Measurements from ENCODE around the gene CDC20. TPM values are rescaled to one million over a fixed set of nuclear protein-coding genes. Genes with fewer than 3 reads are reported as not detected.

CDC20 gene
- total and polyA plus RNA-seq, 2 experiments from 2014 or later = 207 to 252 TPM

DNA sequence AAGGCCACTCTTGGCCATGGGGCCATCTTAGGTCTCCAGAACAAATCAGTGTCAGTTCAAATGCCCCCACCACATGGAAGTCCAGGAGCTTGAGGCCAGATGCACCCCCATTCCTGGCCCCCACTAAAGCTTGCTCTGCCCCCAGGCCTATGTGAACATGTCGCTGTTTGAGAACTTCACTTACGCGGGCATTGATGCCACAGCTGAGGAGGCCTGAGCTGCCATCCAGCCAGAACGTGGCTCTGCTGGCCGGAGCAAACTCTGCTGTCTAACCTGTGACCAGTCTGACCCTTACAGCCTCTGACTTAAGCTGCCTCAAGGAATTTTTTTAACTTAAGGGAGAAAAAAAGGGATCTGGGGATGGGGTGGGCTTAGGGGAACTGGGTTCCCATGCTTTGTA lies 36.3 kb upstream of the CDC20 start (continued):
- TF ChIP-seq REST (IDR thresholded peaks at IDR 0.05; ENCODE audit: unreplicated experiment) = no peak
- no peak for TF ChIP-seq POLR2AphosphoS5 (IDR thresholded peaks at IDR 0.05; ENCODE audit: low read depth)
- no peak for TF ChIP-seq CREB1 (CRISPR knock-in tag; IDR thresholded peaks at IDR 0.05; ENCODE audit: low read depth)
- no peak for TF ChIP-seq ZNF331 (CRISPR knock-in tag; IDR thresholded peaks at IDR 0.05; ENCODE audit: low read depth)
- no peak for TF ChIP-seq ETS1 (IDR thresholded peaks at IDR 0.05)
- TF ChIP-seq, protein P1, sequence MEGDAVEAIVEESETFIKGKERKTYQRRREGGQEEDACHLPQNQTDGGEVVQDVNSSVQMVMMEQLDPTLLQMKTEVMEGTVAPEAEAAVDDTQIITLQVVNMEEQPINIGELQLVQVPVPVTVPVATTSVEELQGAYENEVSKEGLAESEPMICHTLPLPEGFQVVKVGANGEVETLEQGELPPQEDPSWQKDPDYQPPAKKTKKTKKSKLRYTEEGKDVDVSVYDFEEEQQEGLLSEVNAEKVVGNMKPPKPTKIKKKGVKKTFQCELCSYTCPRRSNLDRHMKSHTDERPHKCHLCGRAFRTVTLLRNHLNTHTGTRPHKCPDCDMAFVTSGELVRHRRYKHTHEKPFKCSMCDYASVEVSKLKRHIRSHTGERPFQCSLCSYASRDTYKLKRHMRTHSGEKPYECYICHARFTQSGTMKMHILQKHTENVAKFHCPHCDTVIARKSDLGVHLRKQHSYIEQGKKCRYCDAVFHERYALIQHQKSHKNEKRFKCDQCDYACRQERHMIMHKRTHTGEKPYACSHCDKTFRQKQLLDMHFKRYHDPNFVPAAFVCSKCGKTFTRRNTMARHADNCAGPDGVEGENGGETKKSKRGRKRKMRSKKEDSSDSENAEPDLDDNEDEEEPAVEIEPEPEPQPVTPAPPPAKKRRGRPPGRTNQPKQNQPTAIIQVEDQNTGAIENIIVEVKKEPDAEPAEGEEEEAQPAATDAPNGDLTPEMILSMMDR (conservative IDR thresholded peaks at IDR 0.05; ENCODE audit: low read depth in 2 of 2) = no peak
- TF ChIP-seq JUNB (IDR thresholded peaks at IDR 0.05; ENCODE audit: unreplicated experiment) = no peak

GRCh38 chr1:43324810-43325209 lies 34.0 kb upstream of the CDC20 start:
- Mint-ChIP-seq H3K27ac (no peak overlapping the region), H3K36me3 (ENCODE audit: low read depth) (no peaks in the 10 kb centered on the region; the same call in 2 of the 3 replicates), H3K9me3 (peaks cover 26% of the 10 kb centered on the region), H3K4me3 (no peak overlapping the region), H3K27me3 (ENCODE audit: insufficient read depth, low read depth, poor library complexity) (peaks cover 12% of the 10 kb centered on the region), H3K4me1 (peaks cover 5% of the 10 kb centered on the region; the same call in 2 of the 3 replicates)
- 0 out of 2 replicates have a peak, but pooled peaks cover 3% of the 10 kb centered on the region for H3K36me3 ChIP-seq (ENCODE audit: insufficient read depth)
- H3K4me2 ChIP-seq = no peak overlapping the region
- H4K20me1 ChIP-seq (replicated peaks; ENCODE audit: insufficient read depth) = no peaks in the 10 kb centered on the region
- no peaks in the 10 kb centered on the region for H3F3A ChIP-seq (replicated peaks; ENCODE audit: low read depth)
- no peaks in the 10 kb centered on the region; the same call in 1 of the 2 replicates for H3K4me1 ChIP-seq (ENCODE audit: insufficient read depth)
- H3K79me2 ChIP-seq (replicated peaks; ENCODE audit: insufficient read depth) = no peaks in the 10 kb centered on the region
- no peak overlapping the region for H2AFZ ChIP-seq
- TF ChIP-seq POLR2AphosphoS5 (IDR thresholded peaks at IDR 0.05; ENCODE audit: low read depth) (no peak), CREB1 (CRISPR knock-in tag; IDR thresholded peaks at IDR 0.05; ENCODE audit: low read depth) (no peak)
- H3K9me2 ChIP-seq (ENCODE audit: insufficient read depth) = peaks cover 5% of the 10 kb centered on the region; the same call in 1 of the 2 replicates
- H3K27ac ChIP-seq (ENCODE audit: low read depth) = no peak overlapping the region
- H3K27me3 ChIP-seq (ENCODE audit: insufficient read depth) = no peaks in the 10 kb centered on the region
- ATAC-seq = no peak
- H3K4me3 ChIP-seq = no peak overlapping the region
- no peak for DNase-seq (ENCODE audit: low spot score)

Measured in GM23338 (cell line).